Measurements from ENCODE around the gene DAPP1. TPM values are rescaled to one million over a fixed set of nuclear protein-coding genes. Genes with fewer than 3 reads are reported as not detected.

The DAPP1 gene
- total and polyA plus RNA-seq, 2 of the 8 experiments (the other 6 are each of a cell fraction or from before 2014, with no cell fraction given), result not detected

GRCh38 chr4:99800332-99801004 lies 16.2 kb upstream of the DAPP1 start:
- Histone ChIP-seq H4K8ac (ENCODE audit: extremely low read depth, insufficient read depth, low read length) (no peak overlapping the region), H2BK12ac (ENCODE audit: low read depth, low read length) (no peak overlapping the region), H3K4me1 (replicated peaks in 1 of 4; ENCODE audit: control insufficient read depth in 3 of 4, insufficient read depth in 4 of 4, low read length in 3 of 4) (0 out of 7 replicates have a peak, but pooled peaks cover 0 to 3% (median 0%) of the 10 kb centered on the region in 4 experiments), H3K79me2 (ENCODE audit: control insufficient read depth in 1 of 2, insufficient read depth in 2 of 2, low read length in 2 of 2) (no peaks in the 10 kb centered on the region), H2AK5ac (ENCODE audit: low read depth, low read length) (no peak overlapping the region), H2BK20ac (ENCODE audit: low read length) (no peak overlapping the region), H3K23ac (ENCODE audit: insufficient read length) (no peak overlapping the region), H3K4ac (replicated peaks; ENCODE audit: insufficient read length, low read depth, low read length) (no peak overlapping the region), H3K36me3 (ENCODE audit: control insufficient read depth in 2 of 4, insufficient read depth in 4 of 4, low read length in 3 of 4) (no peaks in the 10 kb centered on the region), H2BK15ac (ENCODE audit: low read length) (no peak overlapping the region), H3K27me3 (replicated peaks in 1 of 4; ENCODE audit: control insufficient read depth in 3 of 4, extremely low read depth in 1 of 4, insufficient read depth in 3 of 4, low read length in 3 of 4) (no peaks in the 10 kb centered on the region), H4K5ac (ENCODE audit: insufficient read length, low read depth, low read length) (no peak overlapping the region), H2BK5ac (ENCODE audit: low read depth, low read length) (no peak overlapping the region), H4K20me1 (replicated peaks in 1 of 2; ENCODE audit: control insufficient read depth in 1 of 2, insufficient read depth in 2 of 2, low read length in 2 of 2) (no peaks in the 10 kb centered on the region), H3K9me3 (ENCODE audit: insufficient read depth in 2 of 2, low read depth in 1 of 2, low read length in 1 of 2) (peaks cover 14 to 15% of the 10 kb centered on the region in 2 experiments), H3K18ac (ENCODE audit: extremely low read depth, low read length) (no peak overlapping the region), H3K14ac (ENCODE audit: insufficient read length) (no peak overlapping the region), H4K91ac (replicated peaks; ENCODE audit: insufficient read length, low read length) (no peak overlapping the region), H3K4me2 (ENCODE audit: insufficient read depth in 1 of 2, low read depth in 2 of 2, low read length in 2 of 2) (no peak overlapping the region), H2BK120ac (replicated peaks; ENCODE audit: low read depth, low read length) (no peak overlapping the region), H3K56ac (replicated peaks; ENCODE audit: insufficient read length, low read depth, low read length) (no peak overlapping the region), H3K79me1 (ENCODE audit: low read depth, low read length) (no peaks in the 10 kb centered on the region), H3K4me3 (ENCODE audit: extremely low read depth in 1 of 4, insufficient read depth in 2 of 4, low read depth in 3 of 4, low read length in 4 of 4) (no peak overlapping the region), H3K27ac (ENCODE audit: low read depth, low read length) (no peak overlapping the region), H3K23me2 (ENCODE audit: low read depth, low read length) (no peaks in the 10 kb centered on the region), H3K9ac (replicated peaks in 1 of 4; ENCODE audit: extremely low read depth in 1 of 4, low read depth in 3 of 4, low read length in 3 of 4) (no peak overlapping the region), H2AFZ (ENCODE audit: low read length) (no peak overlapping the region)
- no peak for TF ChIP-seq KDM5A (IDR thresholded peaks at IDR 0.05; ENCODE audit: low read length)
- DNase-seq (ENCODE audit: low read depth in 1 of 2, low spot score in 2 of 2) (no peak), FAIRE-seq (no peak)
- POLR2A ChIA-PET (ENCODE audit: partially characterized antibody), result no interaction called here
- 94% methylated on average over 1 of the region's 1 CpG; no CpG with 5 or more reads in 1 of the 2 experiments for WGBS, 2 experiments (ENCODE audit: extremely low coverage in 1 of 2, insufficient coverage in 1 of 2, insufficient read length in 1 of 2, insufficient replicate concordance in 2 of 2, low coverage in 1 of 2, low lambda C conversion rate in 2 of 2, missing lambda C conversion rate in 1 of 2)
- CTCF ChIA-PET (ENCODE audit: partially characterized antibody), result interaction anchor here (2.3 to 3.9 kb wide), 2 partner anchors 8 to 11 kb away, joined by 5 to 22 read pairs; no protein-coding TSS in a partner anchor

All from H1 (cell line).